K562 (cell line): Measurements from ENCODE around the gene SACM1L. TPM values are rescaled to one million over a fixed set of nuclear protein-coding genes. Genes with fewer than 3 reads are reported as not detected.

Experiments
- ARID2 ChIP-seq: fragments of 450-650 bp; IDR thresholded peaks from 2 replicates; pipeline ENCODE4 v1.6.1; 2017; ENCODE audit warnings: antibody characterized with exemption, mild to moderate bottlenecking
- CHD7 ChIP-seq: fragments of 200-600 bp; sonication (generic); IDR thresholded peaks from one replicate; pipeline ENCODE4 v1.6.1; 2012; ENCODE audit warnings: mild to moderate bottlenecking, low read depth, low read length, inconsistent platforms
- CREB1 ChIP-seq, 2 experiments: sonication (generic) in 1 of 2; formaldehyde crosslinking in 1 of 2; IDR thresholded peaks; 2 replicates each; pipeline versions ENCODE4 v1.6.1 to v1.8.0; 2012 to 2022; ENCODE audit warnings: inconsistent platforms in 1 of 2, mild to moderate bottlenecking in 1 of 2, missing genetic modification reagents in 1 of 2, moderate library complexity in 1 of 2
- FOXO4 ChIP-seq: fragments of 450-650 bp; formaldehyde crosslinking; IDR thresholded peaks from 2 replicates; pipeline ENCODE4 v1.4.0; 2020; ENCODE audit warnings: mild to moderate bottlenecking, moderate library complexity
- FOXP4 ChIP-seq: sonication (generic); formaldehyde crosslinking; IDR thresholded peaks from 2 replicates; pipeline ENCODE4 v1.8.0; 2022; ENCODE audit warnings: mild to moderate bottlenecking, missing genetic modification reagents, borderline replicate concordance
- GABPB1 ChIP-seq: sonication (generic); formaldehyde crosslinking; IDR thresholded peaks from 2 replicates; pipeline ENCODE4 v1.8.0; 2022; ENCODE audit warnings: mild to moderate bottlenecking, missing genetic modification reagents
- THRA ChIP-seq: fragments of 450-650 bp; IDR thresholded peaks from 2 replicates; pipeline ENCODE4 v1.6.1; 2017; ENCODE audit warnings: mild to moderate bottlenecking, moderate library complexity
- ZBTB7A ChIP-seq: IDR thresholded peaks from 2 replicates; pipeline ENCODE4 v1.6.1; 2011; ENCODE audit warnings: low read depth, mild to moderate bottlenecking, low read length, moderate library complexity, borderline replicate concordance; ENCODE audit not compliant: control insufficient read depth
- ZNF133 ChIP-seq: fragments of 250-450 bp; sonication (Bioruptor Pico); IDR thresholded peaks from 2 replicates; pipeline ENCODE4 v1.4.0; 2020; ENCODE audit warnings: mild to moderate bottlenecking
- polyA plus RNA-seq, 8 experiments: library from polyadenylated mRNA; depleted of rRNA in 4 of 8; stranded (reverse) in 5 of 8; unstranded in 3 of 8; fragments of >200 nt; fragmentation: Nextera tagmentation in 2 of 8; fragmentation: Illumina TruSeq in 1 of 8; extraction: Ambion mirVana in 2 of 8; extraction: Trizol in 1 of 8; gene quantifications; 2 replicates each; pipeline versions ENCODE4 v1.2.1 to v1.2.3, GENCODE V29; 2011 to 2014; ENCODE audit warnings: inconsistent platforms in 1 of 8, missing spikeins in 1 of 8
- total RNA-seq, 7 experiments: library from RNA; depleted of rRNA in 6 of 7; stranded (reverse); fragments of >200 nt in 6 of 7; fragmentation: Illumina TruSeq in 2 of 7; extraction: Trizol in 2 of 7; gene quantifications; 2 replicates each; pipeline versions ENCODE4 v1.2.1 to v1.2.3, GENCODE V29; 2011 to 2021; ENCODE audit warnings: low replicate concordance in 1 of 7

The SACM1L gene
- total and polyA plus RNA-seq, 9 of the 15 experiments (the other 6 are each of a cell fraction or from before 2014, with no cell fraction given): 25.7 to 67.2 (median 40.3) TPM

- TF ChIP-seq CHD7 (no peak), CREB1 (IDR thresholded peaks at IDR 0.05) (peak; percentile 43; the same call in 1 of the 2 replicates), CREB1 (CRISPR knock-in tag; IDR thresholded peaks at IDR 0.05) (peak; percentile 76), GABPB1 (CRISPR knock-in tag) (no peak; the same call in 1 of the 2 replicates), ZNF133 (CRISPR knock-in tag) (no peak), THRA (no peak), ARID2 (peak; percentile 51; the same call in 1 of the 2 replicates), FOXO4 (CRISPR knock-in tag) (no peak), ZBTB7A (peak; percentile 40; the same call in 1 of the 2 replicates), FOXP4 (CRISPR knock-in tag) (0 out of 2 replicates have a peak, but pooled peaks have one; percentile 28)
Observed at GRCh38 chr3:45760878-45761711, 71.9 kb downstream of the SACM1L start (continued).
